Measurements from ENCODE around the gene G6PC3. TPM values are rescaled to one million over a fixed set of nuclear protein-coding genes. Genes with fewer than 3 reads are reported as not detected.
A peak's percentile ranks its signal among the peaks of the same experiment; 100 is the strongest.
"Not testable (repeated sequence)": the region's sequence is repeated elsewhere in the genome, so short reads cannot be mapped to it uniquely, and the experiment has no call there.

Gene G6PC3
- total RNA-seq, 1 donor from 2014 or later: 11.4 TPM

DNA sequence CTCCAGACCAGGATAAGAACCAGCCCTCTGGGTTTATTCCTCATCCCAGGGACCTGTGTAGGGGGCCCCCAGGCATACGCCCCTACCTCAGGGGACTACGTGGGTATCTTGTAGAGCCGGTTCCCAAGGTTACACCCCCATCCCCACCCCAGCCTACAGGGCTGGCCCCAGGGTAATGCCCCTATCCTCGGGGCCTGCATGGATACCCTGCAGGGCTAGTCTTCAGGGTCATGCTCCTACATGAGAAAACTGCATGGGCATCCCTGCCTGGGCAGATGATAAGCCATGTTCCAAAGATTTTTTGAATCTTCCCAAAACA lies 38.7 kb downstream of the G6PC3 start:
- no peak for DNase-seq

GRCh38 chr17:44110011-44110686 lies 39.6 kb downstream of the G6PC3 start:
- DNase-seq: no peak

- DNase-seq: peak; percentile 97
Observed at GRCh38 chr17:44110823-44111633, 40.5 kb downstream of the G6PC3 start.

DNA sequence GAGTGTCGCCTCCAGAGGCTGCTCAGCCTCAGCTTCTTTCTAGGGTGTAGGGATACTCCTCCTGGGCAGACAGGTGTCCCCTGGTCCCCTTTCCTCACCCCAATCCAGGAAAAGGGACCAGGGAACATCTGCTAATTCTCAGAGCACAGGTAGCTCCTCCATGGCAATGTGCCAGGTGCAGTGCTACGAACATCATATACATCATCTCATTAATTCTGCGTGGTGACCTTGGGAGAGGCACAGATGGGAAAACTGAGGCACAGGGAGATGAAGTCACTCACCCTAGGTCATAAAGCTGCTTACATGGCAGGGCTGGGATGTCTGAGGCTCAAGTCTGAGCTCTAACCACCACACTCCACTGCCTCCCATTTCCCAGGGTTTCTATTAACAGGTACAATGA lies 41.2 kb downstream of the G6PC3 start:
- DNase-seq: no peak

DNA sequence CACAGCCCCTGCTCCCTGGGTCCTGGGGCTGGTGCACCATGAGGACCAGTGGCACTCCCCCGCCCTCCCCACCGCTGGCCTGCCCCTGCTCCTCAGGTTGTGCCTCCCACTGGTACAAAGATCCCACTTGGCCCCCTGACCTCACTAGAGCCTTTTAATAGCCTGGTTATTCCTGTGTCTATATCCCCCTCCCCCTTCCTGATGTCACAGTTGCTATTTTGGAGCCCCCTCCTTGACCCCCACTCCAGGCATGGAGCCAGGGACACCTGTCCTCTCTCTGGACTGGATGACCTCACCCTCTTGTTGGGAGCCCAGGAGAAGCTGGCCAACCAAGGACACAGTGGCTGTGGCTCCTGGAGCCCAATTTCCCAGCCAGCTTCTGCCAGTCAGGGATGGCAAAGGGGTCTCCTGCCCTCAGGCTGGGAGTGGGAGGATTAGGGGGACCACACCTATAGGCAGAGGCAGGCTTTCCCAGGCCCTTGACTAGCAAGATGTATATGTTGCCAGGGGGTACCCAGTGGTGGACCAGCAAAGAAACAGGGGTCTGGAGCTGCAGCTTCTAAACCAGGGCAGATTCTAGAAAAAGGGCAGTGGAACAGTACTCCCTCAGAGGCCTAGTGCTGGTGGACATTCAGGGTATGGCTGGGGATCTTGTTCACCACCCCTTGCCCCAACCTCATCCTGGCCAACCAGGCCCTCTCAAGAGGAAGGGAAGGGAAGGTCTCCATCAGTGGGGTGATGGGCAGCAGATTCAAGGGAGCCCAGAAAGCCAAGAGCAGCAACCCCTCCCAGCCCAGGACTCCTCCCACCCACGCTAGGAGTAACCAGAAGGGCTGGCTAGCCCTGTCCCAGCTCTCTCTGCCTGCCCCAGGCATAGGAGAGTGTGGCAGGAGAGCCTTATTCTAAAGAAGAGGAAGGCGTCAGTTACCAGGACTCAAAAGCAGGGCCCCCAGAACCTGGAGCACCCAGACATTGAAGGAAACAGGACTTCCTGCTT lies 42.0 kb downstream of the G6PC3 start:
- DNase-seq: no peak

DNA sequence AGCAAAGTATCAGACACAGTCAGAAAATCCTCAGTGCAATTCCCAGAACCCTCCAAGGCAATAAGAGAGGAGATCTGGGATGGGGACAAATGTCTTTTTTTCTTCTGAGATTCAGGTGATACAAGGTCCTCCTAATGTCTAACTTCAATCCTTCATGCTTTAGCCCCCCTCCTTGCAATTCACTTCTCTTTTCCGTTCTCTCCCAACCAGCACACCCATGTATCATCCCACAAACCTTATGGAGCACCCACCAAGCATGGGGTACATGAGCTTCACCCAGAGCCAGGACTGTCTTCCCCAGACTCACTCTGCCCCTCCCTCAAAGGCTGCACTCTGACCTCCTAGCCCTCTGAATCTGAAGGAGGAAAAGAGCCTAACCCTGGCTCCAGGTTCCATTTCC lies 42.8 kb downstream of the G6PC3 start:
- DNase-seq: no peak

- DNase-seq: no peak
Observed at GRCh38 chr17:44113868-44114840, 43.6 kb downstream of the G6PC3 start.

DNA sequence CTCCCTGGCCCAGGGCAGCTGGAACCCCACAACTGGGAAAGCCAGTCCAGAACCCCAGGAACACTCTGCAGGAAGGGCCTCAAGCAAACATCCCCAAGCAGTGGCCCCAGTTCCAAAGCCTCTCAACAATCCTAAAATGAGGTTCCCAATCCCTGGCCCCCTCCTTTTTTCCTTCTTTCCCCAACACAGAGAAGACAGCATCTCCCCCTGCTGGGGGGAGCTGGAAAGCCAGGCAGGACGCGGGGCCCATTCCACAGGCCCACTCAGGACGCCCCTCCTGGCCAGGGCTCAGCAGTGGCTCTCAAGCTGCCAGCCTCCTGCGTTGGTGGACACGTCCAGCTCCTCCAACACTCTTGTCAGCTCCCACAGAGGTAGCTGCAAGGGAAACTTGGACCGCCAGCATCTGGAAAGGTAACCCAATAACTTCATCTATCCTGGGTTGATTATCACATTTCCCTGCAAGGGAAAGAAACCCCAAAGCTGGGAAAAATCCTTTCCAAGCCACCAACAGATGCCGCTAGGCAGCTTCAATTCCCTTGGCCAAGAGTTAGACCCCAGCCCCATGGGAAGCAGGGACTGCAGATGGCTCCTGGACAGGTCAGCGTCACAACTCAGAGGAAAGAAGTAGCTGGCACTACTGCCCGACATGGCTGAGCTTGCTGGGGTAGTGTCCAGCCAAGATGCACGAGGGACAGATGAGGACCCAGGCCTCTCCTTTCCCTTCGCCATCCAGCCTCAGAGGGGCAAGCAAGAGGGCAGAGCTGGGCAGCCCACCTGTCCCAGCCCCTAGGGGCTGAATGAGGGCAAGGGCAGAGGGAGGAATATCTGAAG lies 45.3 kb downstream of the G6PC3 start:
- no peak for DNase-seq

GRCh38 chr17:44117351-44117750 lies 46.8 kb downstream of the G6PC3 start:
- DNase-seq: no peak

- DNase-seq: no peak
Observed at GRCh38 chr17:44118427-44119050, 48.0 kb downstream of the G6PC3 start.

DNA sequence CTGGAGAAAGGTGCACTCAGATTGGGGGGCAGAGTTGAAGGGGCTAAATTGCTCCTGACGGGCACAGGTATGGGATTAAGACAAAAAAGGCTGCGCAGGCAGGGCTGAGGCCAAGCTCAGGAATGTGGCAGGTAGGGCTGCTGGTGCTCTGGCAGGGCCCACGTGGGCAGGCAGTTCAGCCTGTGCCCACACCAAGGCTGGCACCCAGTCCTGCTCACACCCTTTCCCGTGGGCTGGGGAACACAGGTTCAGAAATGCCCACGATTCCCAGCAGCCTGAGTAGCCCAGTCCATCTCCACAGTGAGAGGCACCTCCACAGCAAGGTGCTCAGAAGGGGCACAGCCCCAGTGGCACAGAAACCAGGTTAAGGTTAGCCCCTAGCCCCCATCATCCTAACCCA lies 48.5 kb downstream of the G6PC3 start:
- DNase-seq: no peak

- DNase-seq: no peak
Observed at GRCh38 chr17:44119798-44120197, 49.3 kb downstream of the G6PC3 start.

DNA sequence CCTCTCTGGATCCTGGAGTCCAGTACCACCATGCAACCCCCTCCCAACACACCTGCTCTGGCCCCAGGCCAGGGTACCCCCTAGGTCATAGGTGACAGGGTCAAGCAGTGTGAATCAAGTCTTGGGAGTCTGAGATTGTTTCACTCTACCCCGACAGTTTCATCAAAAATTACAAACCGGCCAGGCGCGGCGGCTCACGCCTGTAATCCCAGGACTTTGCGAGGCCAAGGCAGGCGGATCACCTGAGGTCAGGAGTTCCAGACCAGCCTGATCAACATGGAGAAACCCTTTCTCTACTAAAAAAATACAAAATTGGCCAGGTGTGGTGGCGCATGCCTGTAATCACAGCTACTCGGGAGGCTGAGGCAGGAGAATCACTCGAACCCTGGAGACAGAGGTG lies 49.7 kb downstream of the G6PC3 start:
- DNase-seq: not testable (repeated sequence)

GRCh38 chr17:44120851-44121605 lies 50.5 kb downstream of the G6PC3 start:
- no peak for DNase-seq

DNA sequence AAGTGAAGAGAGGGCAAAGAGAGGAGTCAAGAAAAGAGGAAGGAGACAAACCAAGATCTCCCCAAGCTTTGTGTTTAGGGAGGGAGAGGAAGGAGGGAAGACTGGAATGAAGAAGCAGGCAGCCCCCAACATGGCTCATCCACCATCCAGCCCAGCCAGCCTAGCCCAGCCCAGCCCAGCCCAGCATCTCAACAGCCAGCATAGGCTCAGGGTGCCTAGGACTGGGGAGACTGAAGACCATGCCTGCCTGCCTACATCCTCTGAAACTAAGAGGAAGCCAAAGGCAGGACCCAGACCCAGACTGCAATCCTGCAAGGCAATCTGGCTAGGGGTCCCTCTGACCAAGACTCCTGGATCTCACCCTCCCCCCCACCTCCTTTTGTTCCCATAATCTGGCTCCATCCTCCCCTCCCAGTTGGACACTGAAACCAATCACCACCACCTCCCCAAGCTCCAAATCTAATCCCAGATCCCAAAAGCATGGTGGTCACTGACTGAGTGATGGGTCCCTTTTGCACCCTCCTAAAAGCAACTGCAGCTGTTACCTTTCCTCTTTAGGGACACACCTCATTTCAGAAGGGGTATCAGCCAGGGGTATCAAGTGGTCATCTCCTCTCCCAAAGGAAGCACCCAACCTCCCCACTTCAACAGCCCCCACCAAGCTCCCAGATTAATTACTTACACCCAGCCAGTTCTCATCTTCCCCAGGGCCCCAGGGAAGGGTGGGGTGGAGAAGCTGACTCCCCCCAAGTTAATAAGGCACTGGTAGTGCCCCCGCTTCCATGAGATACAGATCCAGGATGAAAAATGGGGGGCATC lies 51.7 kb downstream of the G6PC3 start:
- DNase-seq: no peak

DNA sequence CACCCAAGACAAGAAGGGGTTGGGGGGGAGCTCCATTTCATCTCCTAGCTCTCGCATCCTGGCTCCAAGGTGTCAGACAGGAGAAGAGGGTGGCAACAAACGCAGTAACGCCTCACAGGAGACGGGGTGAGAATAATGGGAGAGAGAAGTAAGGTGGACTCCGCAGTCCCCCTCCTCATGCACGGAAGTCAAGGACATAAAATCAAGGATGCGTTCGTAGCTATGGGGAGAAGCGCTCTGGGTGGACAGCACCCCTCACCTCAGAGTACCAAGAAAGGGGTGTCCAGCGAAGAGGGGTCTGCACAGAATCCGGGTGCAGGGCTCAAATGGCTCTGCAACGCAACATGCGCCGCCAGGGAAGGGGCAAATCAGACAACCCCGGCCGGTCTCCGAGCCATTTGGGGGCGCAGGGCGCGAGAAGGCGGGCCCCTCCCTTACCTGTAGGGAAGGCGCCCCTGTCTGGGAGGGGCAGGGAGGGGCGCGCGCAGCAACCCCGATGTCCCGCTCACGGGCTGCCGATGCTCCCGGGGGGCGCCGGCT lies 52.4 kb downstream of the G6PC3 start:
- DNase-seq: no peak

DNA sequence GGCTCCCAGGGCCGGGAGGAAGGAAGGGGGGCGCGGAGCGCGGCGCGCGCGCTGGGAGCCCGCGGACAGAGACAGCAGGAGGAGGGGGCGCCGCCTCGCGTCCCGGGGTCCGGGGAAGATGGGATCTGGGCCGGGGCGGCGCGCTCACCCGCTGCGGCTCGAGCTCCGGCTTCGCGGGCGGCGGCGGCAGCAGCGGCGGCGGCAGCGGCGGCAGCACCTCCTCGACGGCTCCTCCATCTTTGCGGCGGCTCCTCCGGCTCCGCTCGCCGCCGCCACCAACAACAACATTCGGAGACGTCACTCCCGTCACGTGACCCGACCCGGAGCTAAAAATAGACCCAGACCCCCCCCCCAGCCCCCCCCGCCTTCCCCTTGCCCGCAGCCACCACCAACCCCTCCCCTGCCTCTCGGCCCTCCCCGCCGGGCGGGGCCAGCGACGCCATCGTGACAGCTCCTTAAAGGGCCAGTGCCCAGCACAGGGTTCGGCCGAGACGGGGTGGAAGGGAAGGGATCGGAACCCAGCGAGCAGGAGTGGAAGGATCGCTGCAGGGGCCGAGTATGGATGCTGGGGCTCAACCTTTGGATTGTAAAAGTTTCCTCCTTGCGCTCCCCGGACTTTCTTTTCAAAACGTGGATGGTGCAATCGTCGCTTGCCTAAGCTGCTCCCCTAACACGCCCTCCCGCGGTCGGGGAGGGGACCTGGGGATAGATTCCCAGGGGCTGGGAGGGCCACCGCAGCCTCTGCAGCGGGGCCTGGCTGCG lies 53.0 kb downstream of the G6PC3 start, which contains the start of gene HDAC5:
TSS of gene HDAC5 (minus strand) at position 286 of the 762 bp plus-strand sequence. CDS start 6,126 bp downstream, outside the sequence.
- peak; percentile 98 for DNase-seq
